Anterior cingulate cortex (tissue), 58 donors: ENCODE results near the gene AMPD3.

Experiments used
- DNase-seq, 58 donors: peaks; one replicate each; lab custom pipeline; 2025; lab: John Stamatoyannopoulos, UW

Gene AMPD3

DNA sequence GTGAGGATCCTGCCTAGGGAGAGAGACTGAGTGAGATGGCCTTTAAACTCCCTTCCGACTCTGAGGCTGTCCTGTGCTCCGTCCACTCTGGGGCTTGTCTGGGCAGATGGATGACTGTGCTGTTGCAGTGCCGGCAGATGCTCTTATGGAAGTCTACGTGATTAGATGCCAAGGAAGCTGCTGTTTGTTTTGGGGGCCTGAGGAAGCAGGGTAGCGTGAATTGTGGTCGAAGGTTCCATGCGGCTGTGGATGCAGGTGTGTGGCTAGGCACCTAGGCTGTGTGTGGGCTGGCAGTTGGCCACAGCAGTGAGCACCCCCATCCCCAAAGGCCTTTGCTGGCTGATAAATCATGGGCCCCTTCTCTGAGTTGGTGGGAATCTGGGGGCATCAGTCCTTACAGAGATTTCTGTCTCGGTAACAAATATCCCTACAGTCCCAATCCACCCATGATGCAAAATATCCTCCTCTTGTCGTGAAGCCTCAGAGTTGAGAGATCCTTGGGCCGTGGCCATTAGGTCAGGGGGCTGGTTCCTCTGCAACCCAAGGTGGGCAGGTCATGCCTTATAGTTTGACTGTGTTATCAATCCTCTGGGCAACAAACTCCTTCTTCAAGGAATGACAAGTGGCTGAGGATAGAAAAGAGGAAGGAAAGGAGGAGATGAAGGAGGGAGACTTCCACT is 31.2 kb downstream of the AMPD3 start:
- no peak for DNase-seq

DNA sequence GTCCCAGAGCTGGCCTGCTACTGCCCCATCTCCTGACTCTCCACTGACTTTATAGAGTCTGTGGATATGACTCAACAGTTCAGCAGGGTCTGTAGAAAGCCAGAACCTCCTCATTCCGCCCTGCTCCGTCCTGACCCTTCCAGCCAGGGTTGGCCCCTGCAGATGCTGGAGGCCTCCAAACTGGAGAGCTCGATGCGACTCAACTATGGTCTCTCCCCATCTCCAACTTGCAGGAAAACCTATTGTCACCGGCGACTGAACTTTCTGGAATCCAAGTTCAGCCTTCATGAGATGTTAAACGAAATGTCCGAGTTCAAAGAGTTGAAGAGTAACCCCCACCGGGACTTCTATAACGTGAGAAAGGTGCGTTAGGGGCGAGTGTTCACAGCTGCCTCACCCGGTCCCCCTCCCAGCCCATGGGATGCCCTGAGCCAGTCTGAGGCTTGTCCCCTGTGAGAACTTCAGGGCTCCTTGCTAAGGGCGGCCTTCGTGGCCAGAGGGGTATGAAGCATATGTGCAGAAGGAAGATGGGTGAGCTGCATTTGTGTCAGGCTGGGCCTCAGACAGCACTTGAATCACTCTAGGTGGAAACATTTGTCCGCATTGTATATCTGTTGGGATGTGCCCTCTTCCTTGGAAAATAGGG is 32.1 kb downstream of the AMPD3 start:
- no peak for DNase-seq

DNA sequence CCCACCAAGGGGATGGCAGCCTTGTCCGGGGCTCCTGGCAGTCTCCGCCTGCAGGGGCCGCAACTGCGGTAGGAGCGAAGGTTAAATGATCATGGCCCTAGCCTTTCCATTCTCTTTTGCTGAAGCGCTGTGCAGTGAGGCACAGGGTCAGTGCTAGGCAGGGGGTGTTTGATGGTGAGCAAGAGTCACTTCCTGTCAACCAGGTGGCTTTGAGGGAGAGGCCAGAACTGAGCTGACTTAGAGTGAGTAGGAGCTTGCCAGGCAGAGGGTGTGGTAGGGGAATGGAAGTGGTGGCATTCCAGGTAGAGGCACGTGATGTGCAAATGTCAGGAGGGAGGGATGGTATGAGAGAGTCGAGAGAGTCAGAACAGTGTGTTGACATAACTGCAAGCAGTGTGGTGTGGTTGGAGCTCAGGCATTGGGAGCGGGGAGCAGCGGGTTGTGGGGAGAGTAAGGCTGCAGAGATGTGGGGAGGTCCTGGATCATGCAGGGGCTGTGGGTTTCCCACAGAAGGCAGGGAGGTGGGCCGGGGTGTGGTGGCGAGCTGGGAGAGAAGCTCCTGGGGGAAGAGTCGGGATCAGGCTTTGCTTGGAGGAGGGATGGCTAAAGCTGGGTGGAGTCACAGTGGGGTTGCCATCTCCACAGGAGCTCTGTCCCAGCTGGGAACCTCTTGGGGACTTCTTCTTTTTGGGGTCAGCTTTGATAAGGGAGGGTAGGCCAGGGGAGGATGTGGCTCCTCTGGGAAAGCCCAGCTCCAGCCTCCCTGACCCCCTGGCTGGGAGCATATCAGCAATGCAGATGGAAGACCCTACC is 33.3 kb downstream of the AMPD3 start:
- peak in 1 of 58 donors; percentile 23 for DNase-seq

DNA sequence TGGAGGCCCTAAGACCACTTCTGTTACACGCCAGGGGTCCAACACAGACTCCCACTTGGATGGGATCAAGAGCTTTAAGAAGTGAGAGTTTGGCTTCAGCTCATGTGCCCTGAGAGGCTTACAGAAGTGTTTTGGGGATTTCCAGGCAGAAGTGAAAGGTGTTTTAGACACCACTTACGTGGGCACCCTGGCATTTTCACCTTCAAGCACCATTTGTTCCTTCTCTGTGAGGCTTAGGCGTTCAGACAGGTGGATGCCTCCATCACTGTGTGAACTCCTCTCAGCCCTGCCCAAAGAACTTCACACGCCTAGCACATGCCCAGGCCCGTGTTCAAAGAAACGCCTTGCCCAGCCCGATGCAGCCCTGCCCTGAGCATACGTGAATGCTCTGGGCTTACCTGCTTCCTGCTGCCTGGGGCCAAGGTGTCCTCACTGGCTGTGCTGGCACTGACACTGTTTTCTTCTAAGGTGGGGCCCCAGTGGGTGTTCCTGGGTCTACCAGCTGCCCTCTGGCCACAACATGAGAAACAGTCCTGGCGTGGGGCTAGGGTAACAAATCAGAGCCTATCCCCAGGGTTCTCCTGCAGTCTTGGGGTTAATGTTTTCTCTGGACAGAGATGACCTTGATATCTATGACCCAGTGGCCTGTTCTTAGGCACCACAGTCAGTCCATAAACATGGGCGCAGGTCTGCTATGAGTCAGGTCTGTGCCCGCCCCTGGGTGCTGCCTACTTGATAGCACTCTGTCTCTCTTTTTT is 34.0 kb downstream of the AMPD3 start:
- DNase-seq: no peak

DNA sequence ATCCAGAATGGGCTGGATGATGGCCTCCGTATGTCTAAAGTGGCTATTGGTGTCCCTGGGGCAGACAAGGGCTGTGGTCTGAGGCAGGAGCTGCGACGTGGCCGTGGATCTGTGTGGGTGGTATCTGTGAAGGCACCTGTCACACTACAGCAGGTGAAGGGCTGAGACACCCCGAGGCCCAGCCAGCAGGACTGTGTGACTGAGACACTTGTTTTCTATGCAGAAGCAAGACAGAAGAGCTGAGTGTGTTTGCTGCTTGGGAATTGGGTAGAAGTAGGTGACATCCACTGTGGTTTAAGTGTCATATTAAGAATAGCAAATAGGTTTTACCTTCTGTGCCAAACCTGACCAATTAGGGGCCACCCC is 35.0 kb downstream of the AMPD3 start:
- DNase-seq: no peak

DNA sequence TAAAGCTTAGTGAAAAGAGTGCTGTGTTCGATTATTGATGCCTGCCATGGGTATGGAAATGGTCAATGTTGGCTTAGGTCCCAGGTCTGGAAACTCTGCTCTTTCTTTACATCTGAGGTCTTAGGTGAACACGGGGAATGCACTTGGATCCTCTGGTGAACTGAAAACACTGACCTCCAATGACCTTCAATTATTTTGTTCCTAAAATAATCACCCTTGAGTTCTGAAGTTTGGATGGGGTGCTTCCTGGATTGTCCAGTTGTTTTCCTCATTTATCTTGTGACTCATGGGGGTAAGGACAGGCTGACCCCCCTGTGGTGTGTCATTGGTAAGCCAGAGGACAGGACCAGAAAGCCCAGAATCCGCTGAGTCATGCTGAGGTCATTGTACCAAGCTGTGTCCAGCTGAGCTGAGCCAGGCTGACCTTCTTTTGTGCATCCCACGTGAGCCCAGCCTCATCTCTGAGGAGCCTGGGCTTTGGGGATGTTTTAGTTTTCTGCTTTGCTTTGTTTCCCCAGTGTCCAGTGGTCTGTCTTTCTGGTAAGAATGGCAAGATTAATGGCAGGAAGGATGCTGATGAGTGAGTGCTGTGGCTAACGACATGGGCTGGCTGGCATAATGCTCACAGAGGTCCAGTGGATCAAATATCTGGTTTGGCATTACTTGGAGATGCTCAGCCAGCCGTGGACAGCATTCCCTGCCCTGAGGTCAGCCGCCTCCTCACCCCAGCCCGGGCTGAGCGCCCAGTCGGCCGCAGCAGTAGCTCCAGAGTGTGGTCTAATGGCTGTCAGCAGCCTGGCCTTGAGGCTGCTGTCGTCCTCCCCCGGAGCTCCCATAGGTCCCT is 35.6 kb downstream of the AMPD3 start:
- DNase-seq: peak in 53 of 58 donors; percentile 15 to 94 (median 71)

DNA sequence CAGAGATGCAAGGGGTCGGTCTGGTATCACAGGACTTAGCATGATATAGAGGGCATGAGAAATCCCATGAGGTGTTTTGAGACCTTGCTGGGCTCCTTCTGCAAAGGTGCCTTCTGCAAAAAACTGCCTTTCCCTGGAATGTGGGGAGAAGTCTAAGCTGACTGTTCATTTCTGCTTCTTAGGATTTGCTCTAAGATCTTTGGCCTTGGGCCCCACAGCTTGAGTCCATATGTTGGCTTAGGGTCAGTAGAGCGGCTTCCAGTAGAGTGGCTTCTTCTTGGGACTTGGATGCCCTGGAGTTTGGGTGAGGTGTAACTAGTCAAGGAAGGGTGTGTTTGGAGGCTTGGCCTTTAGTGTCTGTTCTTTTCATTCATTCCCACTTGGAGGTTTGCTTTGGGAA is 37.0 kb downstream of the AMPD3 start:
- DNase-seq: no peak

DNA sequence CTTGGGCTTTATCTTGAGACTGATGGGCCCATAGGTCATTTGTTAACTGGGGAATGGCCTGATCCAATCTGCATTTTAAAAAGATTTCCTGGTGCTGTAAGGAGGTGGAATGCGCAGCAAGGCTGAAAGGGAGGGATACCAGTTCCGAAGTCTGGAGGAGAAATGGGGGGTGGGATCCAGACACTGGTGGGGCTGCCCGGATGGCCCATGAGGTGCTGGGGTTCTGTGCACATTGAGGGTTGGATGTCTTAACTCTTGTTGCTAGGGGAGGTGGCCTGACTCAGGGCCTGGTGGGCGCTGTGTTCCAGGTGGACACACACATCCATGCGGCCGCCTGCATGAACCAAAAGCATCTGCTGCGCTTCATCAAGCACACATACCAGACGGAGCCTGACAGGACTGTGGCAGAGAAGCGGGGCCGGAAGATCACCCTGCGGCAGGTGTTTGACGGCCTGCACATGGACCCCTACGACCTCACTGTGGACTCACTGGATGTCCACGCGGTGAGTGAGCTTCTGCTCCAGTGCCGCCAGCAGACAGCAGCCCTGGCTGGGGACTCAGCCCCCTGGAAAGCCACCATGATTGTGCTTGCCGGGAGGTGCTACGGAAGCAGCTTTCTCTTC is 38.1 kb downstream of the AMPD3 start:
- DNase-seq: no peak

DNA sequence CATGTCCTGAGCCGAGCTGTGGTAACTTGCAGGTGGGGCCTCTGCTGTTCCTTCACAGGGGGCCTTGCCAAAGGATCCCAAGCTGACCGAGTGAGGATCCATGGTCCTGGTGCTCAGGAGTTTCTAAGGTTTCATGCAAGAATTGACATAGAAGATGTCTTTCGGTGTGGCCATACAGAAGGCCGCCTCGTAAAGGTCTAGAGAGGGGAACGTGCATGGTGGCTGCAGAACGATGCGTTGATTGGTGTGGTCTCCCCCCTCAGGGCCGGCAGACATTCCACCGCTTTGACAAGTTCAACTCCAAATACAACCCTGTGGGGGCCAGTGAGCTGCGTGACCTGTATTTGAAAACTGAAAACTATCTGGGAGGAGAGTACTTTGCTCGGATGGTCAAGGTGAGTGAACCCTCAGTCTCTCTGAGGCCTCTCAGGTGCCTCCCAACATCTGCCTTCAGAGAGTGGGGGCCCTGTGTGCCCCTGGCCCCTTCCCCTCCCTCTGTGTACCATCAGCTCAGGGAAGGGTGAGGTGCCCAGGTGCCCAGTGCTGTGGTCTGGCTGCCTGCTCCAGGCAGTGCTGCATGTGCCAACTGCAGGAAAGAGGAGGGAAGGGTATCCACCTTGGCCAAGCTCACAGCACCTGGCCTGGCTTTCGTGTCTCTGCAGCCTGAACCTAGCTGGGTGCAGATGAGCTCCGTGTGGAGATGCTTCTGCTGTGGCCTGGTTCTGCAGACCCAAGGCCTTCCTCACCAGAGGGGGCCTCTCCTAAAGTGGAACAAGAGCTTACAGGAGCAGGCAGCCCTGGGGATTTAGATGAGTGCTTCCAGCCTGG is 39.8 kb downstream of the AMPD3 start:
- DNase-seq: no peak

DNA sequence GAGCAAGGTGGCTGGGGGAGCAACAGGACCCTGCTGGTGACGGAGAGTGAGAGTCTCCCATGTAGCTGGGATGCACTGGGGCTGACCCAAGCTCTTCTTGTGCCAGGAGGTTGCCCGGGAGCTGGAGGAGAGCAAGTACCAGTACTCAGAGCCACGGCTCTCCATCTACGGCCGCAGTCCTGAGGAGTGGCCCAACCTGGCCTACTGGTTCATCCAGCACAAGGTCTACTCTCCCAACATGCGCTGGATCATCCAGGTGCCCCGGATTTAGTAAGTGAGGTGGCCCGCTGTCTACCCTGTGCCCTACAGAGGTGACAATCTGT is 40.4 kb downstream of the AMPD3 start:
- no peak for DNase-seq

DNA sequence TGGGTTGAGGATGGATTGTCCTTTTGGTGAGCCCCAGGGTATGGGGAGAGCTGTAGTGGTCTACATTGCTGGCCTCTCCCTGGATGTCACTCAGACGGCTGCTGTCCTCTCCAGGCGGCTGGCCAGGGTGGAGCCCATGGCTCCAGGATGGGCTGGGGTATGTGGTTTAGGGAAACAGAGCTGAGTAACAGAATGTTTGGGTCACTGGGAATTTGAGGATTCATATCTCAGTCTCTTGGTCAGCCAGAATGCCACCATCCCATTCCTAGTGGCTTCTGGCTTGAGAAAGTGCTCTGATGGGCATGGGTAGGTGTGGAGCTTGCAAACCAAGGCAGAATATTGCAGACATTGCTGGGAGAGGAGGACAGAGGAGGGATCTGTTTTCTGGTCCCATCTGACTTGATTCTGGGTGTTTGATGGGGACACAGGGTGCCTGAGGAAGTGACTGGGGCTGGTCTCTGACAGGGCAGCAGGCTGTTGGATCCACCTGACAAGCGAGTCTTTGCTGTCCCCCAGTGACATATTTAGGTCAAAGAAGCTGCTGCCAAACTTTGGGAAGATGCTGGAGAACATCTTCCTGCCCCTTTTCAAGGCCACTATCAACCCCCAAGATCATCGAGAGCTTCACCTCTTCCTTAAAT is 41.4 kb downstream of the AMPD3 start:
- DNase-seq: no peak

DNA sequence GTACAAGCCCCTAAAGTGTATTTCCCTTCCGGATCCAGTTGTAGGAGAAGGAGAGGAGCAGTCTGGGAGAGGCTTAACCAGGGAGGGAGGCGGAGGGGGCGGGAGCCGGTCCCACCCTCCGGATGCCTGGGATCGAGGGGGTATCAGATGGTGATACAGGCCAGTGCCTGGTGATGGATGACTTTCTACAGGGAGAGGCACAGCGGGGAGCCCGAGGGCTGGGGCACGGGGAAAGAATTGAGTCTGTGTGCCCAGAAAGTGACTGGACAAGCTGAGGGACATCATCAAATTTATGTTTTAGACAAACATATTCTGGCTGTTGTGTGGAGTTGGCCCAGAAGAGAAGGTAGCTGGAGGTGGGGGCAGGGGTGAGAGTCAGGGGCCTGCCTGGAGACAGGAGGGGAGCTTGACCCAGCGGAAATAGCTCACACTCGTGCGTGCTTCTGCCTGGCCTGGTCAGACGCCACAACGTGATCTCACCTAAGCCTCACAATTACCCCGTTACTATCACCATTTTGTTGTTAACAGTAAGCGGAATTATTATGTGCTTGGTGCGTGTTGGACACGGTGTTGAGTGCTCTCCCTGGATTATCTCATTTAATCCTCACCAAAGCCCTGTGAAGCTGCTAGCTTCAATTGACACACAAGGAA is 42.4 kb downstream of the AMPD3 start:
- DNase-seq: no peak

DNA sequence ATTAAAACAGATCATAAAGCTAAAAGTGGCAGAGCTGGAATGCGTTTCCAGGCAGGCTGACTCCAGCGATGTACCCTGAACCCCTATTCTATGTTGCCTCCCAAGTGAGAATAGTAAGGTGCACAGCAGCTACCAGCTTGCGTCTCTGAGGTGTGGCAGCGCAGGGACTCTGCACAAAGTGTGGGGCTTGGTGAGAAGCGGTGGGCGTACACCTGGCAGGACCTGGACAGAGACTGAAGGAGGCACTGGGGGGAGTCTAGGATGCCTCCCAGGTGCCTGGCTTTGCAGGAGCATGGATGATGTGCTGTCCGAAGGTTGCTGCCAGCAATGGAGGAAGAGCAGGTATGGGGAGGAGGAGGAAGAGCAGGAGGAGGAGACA is 42.9 kb downstream of the AMPD3 start:
- DNase-seq: no peak

DNA sequence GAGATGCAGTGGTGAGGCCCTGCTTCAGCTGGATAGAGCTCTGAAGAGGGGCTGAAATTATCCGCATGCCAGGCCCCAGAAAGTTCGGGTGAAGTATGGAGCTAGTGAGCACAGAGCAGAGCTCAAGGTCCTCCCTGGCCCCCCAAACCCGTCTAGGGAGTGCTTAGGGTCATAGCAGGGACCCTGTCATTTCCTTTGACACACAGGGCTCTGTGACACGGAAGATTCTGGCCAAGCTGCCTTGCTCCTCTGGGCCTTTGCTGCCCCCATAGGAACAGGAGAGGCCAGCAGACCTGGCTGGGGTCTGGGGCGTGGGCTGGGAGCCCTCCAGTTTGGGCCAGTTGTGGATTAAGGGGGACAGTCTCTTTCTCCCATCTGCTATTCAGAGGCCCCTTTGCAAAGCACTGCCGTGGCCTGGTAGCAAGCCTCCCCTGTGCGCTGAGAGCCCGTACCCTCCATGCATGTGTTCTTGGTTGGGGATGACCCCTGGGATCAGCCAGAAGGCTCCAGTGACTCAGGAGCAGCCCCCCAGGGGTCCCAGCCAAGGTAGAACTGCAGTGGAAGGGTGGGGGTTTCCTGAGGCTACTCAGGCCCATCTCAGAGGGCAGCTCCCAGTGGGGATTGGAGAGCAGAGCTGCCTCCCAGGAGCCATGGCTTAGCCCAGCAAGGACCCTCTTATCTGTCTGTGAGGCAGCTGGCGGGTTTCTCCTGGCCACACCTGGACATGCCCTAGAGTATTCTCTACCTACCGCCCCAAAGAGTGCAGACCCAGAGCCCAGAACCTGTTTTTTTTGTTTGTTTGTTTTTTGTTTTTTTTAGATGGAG is 43.6 kb downstream of the AMPD3 start:
- no peak for DNase-seq

DNA sequence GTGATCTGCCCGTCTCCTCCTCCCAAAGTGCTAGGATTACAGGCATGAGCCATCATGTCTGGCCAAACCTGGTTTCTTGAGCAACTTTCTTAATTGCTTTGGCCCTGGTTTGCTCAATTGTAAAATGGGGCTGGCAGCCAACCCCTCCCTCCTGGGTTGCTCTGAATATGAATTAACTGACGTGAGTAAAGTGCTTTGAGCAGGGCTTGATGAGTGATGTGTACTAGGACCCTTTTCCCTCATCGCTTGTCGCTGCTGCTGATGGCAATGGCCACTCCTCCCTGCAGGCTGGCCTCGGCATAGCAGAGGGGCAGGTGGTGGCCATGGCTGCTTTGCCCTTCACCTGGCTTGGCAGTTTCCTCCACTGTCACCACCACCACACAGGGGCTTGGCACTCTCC is 44.4 kb downstream of the AMPD3 start:
- DNase-seq: peak in 7 of 58 donors; percentile 11 to 40 (median 28)

DNA sequence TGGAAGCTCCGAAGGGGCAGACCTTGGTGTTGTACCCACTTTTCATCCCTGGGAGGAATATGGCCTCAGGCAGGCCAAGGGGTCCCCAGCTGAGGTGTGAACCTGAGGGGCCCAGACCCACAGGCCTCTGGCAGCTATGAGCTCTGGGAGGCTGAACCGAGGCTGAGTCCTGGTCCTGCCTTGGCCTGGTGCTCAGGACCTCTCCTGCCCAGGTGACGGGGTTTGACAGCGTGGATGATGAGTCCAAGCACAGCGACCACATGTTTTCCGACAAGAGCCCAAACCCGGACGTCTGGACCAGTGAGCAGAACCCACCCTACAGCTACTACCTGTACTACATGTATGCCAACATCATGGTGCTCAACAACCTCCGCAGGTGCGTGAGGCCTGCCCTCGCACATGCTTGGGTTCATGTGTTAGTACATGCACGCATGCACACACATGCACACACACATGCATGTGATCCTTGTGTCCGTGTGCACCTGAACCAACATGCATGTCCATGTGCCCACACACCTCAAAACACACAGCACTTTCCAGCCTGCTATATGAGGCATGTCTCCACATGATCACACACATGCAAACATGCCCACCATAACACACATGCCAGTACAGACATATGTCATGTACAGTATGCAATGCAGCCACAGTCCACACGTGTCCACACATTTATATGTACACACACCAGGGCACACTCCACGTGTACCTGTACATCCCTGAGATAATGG is 45.0 kb downstream of the AMPD3 start:
- no peak for DNase-seq
